NCI-H526 treated with DMSO at 0.1 percent for 48 hours (cell line): ENCODE measurements around the gene SPAG7.

Experiments
- DNase-seq: peaks from one replicate; lab custom pipeline; 2025; lab: John Stamatoyannopoulos, UW

The SPAG7 gene

DNA sequence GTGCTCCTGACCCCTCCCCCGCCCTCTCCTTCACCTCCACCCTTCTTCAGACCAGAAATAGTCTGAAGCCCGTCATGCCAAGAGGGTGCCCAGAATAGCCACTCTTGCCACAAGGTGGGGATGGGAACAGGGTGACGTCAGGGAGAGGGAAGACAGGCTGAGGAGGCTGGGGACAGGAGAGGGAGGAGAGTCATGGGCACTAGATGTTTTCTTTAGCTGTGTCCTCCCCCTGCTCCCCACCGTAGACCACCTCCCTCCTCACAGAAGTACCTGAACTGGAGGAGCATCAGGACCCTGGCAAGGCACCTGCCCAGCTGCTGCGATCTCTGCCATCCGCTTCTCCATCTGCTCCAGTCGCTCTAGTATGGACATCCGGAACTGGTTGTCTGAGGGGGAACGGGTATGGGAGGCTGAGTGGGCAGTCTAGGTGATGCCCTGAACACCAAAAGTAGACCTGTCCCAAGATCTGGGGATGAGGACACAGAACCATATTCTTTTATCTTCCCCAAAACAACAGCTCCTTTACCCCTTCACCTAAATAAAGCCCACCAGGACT lies 6.6 kb upstream of the SPAG7 start:
- DNase-seq: no peak

GRCh38 chr17:4973256-4974114 lies 5.9 kb upstream of the SPAG7 start:
- no peak for DNase-seq

DNA sequence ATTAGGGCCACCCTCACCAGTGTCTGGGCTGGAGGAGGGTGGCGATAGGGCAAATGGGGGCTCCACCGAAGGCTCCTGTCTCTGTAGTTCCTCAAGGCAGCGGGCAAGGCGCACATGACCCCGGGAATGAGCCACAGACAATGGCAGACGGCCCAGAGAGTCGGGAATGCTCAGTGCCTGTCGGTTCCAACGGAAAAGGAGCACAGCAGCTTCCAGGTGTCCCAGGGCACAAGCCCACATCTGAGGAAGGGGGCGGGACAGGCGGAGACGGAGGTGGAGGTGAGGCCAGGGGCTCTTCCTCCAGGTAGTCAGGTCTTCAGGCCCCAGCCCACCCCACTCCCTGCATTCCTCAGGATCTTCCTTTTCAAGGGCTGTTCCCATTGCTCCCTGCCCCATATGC lies 5.1 kb upstream of the SPAG7 start:
- DNase-seq: no peak

GRCh38 chr17:4972322-4972721 lies 4.7 kb upstream of the SPAG7 start:
- DNase-seq: no peak

GRCh38 chr17:4971826-4972225 lies 4.2 kb upstream of the SPAG7 start:
- DNase-seq: no peak

DNA sequence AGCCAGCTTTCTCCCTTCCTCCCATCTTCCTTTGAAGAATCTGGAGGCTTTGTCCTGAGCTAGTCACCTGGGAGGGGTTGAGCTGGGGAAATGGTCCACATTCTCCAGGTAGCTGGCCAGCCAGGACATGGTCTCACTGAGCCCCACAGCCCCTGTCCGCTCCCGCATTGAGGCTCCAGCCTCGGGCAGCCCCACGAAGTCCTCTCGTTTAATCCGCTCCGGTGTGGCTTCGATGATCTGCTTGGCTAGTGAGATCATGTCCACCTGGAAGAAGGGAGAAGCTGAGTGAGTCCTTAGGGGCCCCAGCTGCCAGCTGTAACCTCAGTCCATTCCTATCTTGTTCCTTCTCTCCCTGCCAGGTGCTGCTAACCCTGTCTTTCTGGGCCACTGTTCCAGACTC lies 2.7 kb upstream of the SPAG7 start:
- no peak for DNase-seq

DNA sequence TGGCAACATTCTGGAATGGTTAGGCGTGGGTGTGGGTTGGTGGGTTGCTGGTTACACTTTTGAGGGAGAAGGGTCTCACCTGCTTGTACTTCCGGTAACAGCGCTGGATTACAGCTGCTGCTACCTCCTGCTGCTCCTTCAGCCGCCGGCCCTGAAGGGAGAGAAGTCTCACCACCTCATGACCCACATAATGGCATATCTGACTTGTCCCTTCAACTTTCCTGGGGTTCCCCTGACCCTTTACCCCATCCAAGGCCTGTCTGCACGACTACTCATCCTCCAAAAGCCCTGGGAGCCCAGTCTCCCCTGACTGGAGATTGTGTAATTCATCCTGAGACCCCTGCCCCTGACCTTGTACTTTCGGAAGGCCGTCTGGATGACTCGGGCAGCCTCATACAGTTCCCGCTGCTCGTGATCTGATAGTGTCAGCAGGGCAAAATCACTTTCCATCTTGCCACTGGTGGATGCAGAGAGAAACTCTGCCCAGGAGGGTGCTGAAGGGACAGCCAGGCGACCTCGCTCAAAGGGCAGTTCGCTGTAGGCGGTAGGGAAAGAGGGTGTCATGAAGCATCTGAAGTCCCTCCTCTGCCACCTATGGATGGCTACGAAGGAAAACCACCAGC lies 2.0 kb upstream of the SPAG7 start:
- DNase-seq: no peak

DNA sequence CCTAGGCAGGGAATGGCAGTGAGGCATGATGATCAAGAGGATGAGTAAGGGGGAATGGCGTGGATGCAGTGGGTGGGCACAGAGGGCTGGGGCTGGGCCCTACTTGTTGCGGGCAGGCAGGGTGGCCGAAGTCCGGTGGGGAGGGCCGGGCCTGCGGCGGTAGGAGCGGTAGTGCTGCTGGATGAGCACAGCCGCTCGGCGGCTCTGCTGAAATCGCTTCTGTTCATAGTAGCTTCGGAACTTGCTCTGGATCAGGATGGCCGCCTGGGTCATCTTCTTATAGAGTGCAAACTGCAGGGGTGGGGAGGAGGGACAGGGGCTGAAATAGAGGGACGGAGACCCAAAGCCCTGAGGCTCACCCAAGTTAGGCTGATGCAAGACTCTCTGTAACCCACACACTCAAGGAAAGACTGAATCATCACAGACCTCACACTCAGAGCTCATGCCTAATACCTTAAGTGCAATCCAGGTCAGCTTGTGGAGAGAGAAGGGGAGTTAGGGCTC lies 1.5 kb upstream of the SPAG7 start:
- no peak for DNase-seq

- DNase-seq: no peak
Measured at GRCh38 chr17:4968486-4969046, 949 bp upstream of the SPAG7 start.

DNA sequence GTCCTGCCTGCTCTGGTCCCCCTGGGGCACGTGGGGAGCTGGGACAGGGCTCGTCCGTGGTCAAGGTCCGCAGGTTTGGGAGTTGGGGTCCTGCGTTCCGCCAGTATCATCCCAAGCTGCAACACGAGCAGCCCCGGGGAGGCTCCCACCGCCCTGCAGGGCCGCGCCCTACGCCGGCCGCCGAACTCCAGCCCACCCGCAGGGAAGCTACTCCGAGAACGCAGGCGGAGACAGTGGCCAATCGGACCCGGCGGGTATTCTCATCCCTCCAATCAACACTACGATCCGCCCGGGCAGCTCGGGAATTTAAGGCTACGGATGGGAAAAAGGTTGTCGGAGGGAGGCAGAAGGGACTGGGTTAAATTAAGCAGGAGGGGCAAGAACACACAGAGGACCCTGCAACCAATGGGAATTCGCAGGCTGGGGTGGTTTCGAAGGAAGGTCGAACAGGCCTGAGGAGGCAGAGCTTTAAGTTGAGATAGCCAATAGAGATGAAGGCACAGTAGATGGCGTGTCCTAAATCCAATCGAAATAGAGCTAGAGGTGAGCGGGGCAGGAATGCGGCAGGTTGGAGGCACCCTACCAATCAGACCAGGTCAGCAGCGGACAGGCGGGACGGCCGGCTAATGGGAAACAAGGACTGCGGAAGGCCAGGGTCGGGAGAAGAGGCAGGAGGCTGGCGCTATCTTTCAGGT lies 626 bp downstream of the SPAG7 start:
- peak; percentile 98 for DNase-seq

DNA sequence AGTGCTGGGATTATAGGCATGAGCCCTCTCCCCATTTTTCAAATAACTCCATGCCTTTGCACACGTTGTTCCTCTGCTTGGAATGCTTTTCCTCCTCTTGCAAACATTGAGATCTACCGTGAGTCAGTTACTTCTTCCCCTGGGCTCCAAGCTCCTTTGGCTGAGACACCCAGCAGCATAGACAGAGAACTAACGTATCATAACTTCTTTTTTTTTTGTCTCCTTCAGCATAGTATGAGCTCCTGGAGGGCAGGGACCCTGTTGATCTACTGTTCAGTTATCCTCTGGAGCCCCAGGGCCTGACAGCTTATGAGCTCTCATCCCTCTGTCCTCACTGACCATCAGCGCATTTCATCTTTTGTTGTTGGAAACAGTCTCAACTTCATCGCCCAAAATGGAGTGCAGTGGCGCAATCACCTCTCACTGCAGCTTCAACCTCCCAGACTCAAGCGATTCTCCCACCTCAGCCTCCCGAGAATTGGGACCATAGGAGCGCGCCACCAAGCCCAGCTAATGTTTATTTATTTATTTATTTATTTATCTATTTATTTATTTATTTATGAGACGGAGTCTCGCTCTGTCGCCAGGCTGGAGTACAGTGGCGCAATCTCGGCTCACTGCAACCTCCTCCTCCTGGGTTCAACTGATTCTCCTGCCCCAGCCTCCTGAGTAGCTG lies 2.2 kb downstream of the SPAG7 start:
- no peak for DNase-seq

GRCh38 chr17:4960279-4960922 lies 7.2 kb downstream of the SPAG7 start:
- DNase-seq: no peak

DNA sequence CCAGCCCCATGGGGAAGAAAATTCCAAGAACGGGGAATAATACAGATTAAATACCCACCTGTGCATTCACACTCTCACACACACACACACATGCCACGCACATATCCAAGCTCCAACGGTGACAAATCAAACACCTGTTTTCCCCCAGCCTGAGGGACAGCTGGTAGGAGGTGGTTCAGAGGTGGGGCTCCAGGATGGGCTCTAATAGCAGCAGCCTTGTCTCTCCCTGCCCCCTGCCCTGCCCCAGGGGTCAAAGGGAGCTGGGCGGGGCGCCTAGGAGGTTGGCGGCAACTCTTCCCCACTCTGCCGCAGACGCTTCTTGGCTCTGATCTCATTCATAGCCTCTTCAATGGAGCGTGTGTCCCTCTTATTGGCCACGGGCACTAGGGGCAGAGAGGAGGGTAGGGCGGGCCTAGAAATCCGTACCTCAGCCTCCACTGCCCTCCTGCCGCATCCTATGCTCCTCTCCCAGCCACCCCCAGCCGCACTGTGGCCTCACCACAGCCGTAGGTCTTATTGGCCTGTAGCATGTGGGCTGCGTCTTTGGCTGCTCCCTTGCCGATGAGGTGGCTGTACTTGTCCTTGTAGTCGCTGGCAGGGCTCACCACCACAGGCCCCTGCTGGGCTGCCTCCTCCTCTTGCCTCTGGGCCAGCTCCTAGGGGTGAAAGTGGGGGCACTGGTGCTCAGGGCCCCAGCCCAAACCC lies 8.2 kb downstream of the SPAG7 start:
- DNase-seq: no peak

DNA sequence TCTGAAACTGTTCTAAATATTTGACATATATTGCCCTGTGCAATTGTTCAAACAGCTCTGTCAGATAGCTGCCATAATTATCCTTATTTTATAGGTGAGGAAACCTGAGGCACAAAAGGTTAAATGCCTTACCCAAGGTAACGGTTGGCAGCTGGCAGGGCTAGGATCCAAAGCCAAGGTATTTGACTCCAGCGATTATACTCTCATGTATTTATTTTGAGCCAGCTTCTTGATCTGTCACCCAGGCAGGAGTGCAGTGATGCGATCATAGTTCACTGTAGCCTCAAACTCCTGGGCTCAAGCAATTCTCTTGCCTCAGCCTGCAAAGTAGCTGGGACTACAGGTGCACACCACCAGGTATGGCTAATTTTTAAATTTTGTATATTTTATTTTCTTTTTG lies 9.5 kb downstream of the SPAG7 start:
- DNase-seq: no peak

- DNase-seq: no peak
Measured at GRCh38 chr17:4956493-4957061, 11.0 kb downstream of the SPAG7 start.

- no peak for DNase-seq
Measured at GRCh38 chr17:4955091-4955490, 12.5 kb downstream of the SPAG7 start.

DNA sequence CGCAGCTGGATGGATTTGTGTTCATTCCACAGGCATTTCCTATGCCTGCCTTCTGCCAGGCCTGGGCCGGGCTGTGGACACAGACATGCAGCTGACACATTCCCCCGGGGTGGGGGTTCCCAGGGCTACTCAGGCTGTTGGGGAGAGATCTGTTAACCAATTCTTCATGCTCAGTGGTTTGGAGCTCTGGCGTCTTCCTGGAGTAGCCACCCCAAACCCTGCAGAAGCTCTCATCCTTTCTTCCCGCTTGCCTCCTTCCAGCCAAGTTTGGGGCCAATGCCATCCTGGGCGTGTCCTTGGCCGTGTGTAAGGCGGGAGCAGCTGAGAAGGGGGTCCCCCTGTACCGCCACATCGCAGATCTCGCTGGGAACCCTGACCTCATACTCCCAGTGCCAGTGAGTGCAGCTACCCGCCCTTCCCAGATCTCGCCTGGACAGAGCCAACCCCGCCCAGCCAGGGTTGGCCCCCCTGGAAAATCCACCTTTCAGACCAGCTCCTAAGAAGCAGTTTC lies 14.1 kb downstream of the SPAG7 start:
- DNase-seq: no peak

DNA sequence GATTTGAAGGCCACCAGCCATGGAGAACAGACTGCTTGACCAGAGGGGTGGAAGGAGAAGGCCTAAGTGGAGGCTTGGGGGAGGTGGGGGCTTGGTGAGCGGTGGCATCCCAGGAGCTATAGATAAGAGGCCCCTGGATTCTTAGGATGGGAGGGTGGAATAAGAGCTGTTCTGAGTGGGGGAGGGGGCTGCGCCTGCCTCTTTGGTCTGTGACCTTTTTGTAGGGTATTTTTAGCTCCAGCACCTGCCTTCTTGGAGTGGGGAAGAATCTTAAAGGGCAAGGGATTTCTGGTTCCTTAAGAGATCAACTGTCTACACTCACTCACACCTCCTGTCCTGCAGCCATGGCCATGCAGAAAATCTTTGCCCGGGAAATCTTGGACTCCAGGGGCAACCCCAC lies 16.1 kb downstream of the SPAG7 start:
- DNase-seq: no peak

- DNase-seq: no peak
Measured at GRCh38 chr17:4950746-4951204, 16.8 kb downstream of the SPAG7 start, which contains the start of gene ENO3. Gene ENO3 (plus strand): TSS chr17:4951119. CDS start chr17:4951830, 711 bp downstream.
